Measurements from ENCODE around the gene ARL14EPL. TPM values are rescaled to one million over a fixed set of nuclear protein-coding genes. Genes with fewer than 3 reads are reported as not detected.
"Not testable (repeated sequence)": the region's sequence is repeated elsewhere in the genome, so short reads cannot be mapped to it uniquely, and the experiment has no call there.

ARL14EPL gene
- total RNA-seq, 1 donor from 2014 or later, result 0.13 TPM

- no peak for DNase-seq (ENCODE audit: low read depth, low spot score)
Measured at GRCh38 chr5:116046261-116046660, 14.0 kb downstream of the ARL14EPL start.

- no peak for DNase-seq (ENCODE audit: low read depth, low spot score)
Measured at GRCh38 chr5:116046823-116047222, 14.6 kb downstream of the ARL14EPL start.

DNA sequence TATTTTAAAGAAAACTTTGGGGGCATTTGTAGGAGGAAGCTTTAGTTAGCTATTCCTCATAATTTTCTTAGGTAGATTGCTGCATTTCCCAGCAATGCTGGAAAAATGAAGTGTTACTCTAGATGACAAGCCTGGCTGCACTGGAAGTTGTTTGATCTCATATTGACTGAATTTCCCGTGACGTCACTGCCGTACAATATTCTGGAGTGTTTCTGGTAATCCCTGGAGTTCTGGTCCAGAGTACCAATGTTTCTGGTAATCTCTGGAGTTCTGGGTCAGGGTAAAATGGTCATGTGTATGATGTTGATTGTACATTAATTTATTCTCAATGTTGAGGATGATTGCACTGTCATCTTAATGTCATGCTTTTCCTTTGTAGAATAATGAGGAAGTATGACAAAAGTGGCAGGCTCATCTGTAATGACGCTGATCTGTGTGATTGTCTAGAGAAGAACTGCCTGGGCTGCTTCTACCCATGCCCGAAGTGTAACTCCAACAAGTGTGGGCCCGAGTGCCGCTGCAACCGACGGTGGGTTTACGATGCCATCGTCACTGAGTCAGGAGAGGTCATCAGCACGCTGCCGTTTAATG is 26.2 kb downstream of the ARL14EPL start:
- no peak for DNase-seq (ENCODE audit: low read depth, low spot score)

DNA sequence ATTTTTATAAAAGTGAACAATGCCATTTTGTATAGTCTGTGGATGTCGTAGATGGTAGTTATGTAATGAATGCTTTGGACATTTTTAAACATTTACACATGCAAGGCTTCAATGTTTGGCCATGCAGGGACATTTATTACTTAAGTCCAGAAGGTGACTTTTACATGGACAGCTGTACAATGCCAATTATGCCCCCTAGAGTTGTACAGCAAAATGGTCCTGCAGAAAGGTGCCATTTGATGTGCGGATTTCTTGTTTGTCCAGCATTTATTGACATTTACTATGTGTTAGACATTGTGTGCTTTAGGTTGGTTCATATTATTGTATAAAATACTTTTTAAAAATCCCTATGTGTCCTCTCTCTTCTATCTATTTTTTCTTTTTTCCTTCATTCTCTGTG is 30.1 kb downstream of the ARL14EPL start:
- no peak for DNase-seq (ENCODE audit: low read depth, low spot score)

- no peak for DNase-seq (ENCODE audit: low read depth, low spot score)
Measured at GRCh38 chr5:116063950-116064349, 31.7 kb downstream of the ARL14EPL start.

GRCh38 chr5:116068028-116068632 is 35.9 kb downstream of the ARL14EPL start:
- DNase-seq (ENCODE audit: low read depth, low spot score), result peak; percentile 20

- DNase-seq (ENCODE audit: low read depth, low spot score), result no peak
Measured at GRCh38 chr5:116071211-116071610, 38.9 kb downstream of the ARL14EPL start.

DNA sequence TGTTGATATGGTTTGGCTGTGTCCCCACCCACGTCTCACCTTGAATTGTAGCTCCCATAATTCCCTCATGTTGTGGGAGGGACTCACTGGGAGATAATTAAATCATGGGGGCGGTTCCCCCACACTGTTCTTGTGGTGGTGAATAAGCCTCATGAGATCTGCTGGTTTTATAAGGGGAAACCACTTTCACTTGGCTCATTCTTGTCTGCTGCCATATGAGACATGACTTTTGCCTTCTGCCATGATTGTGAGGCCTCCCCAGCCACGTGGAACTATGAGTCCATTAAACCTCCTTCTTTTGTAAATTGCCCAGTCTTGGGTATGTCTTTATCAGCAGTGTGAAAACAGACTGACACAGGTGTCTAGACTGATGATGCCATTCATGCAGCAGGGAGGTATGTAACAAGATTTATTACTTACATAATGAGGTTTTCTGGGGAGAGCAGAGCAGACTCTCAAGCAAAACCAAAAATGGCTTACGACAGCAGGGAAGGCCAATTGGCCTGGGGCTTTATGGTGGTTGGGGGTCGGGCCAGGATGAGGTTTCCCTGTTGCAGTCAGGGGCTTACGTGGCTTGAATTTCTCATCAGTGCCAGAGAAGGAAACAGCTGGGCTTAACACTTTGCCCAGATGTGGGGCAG is 43.0 kb downstream of the ARL14EPL start:
- no peak for DNase-seq (ENCODE audit: low read depth, low spot score)

GRCh38 chr5:116076496-116076895 is 44.2 kb downstream of the ARL14EPL start:
- no peak for DNase-seq (ENCODE audit: low read depth, low spot score)

DNA sequence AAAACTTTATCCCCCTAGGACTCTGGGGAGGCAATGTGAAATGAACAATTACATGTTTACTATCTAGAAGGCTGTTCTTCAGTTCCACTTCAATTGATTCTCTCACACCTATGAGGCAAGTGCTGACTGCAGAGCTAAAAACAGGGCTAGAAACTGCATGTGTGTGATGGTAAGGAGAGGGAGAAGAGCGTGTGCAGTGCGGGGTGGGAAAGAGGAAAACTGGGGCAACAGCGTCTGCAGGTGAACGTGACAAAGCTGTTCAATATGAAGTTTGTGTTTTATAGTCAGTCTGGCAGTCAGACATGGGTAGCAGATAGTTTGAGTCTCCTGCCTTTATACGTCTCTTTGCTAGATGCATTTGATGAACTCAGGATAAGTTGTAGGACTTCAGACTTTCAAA is 45.9 kb downstream of the ARL14EPL start:
- DNase-seq (ENCODE audit: low read depth, low spot score), result no peak

DNA sequence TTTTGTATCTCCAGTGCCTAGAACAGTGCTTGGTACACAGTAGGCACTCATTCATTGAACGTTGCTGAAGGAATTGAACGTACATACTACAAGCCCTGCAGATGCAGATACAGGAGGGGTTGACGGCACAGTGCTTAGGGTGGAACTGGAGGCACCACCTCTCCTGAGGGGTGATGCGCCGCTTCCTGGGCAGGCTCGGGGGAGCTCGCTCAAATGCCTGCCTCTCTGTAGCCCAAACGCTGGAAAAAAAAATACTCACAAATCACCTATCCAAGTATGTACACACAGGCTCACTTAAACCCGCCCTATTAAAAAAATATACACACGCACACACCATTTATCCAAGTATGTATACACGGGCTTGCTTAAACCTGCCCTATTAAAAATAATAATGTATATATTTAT is 52.0 kb downstream of the ARL14EPL start:
- no peak for DNase-seq (ENCODE audit: low read depth, low spot score)

DNA sequence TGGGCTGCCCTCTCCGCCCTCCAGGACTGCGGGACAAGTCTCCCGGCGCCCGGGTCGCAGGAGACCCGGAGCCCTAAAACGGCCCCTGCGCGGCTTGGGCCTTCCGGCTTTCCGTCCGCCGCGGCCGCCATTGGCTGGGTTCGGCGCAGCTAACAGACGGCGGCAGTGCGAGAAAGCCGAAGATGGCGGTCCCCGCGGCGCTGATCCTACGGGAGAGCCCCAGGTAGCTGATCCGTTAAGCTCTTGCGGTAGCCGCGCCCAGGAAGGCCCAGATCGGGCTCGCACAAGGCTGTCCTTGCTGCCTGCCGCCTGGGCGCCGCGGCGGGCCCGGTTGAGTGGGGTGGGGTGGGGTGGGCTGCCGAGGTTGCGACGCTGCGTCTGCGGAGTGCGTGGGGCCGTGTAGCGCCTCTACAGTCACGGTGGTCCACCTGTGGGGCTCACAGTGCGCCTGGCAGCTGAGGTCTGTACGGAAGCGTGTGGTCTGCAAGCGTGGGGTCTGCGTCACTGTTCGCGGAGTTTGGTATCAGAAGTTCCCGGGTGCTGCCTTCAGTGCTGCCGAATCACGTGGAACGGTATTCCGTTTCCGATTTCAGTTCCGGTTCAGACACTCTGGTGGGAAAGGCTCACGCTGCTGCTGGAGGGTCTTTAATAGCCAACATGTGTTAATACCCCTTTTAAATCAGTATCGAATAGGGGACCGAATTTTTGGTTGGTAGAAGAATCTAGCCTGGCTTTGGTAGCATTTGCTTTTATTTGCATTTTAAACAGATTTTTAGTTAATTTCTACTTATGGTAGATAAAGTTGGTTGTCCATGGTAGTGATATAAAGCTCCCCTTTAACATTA is 52.8 kb downstream of the ARL14EPL start, which contains the start of gene COMMD10:
TSS of gene COMMD10 (plus strand) at position 155 of the 845 bp plus-strand sequence.
- peak; percentile 19 for DNase-seq (ENCODE audit: low read depth, low spot score)

- DNase-seq (ENCODE audit: low read depth, low spot score), result not testable (repeated sequence)
Measured at GRCh38 chr5:116086309-116086708, 54.0 kb downstream of the ARL14EPL start.

DNA sequence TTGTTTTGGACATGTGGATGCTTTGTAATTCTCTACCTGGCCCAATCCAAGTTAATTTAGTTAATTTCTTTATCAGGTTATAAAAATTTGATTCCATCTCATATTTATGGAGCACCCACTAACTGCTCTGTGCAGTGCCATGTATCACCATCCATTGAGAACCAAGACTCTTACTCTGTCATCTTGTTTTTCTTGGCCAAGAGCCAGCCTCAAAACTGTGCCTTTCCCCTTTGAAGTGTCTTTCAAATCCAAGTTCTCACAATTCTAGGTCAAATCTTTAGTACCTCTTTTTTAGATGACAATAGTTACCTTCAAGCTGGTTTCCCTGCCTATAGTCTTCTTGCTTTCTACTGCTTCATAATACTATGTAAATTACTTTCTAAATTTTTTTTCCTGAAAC is 55.8 kb downstream of the ARL14EPL start:
- DNase-seq (ENCODE audit: low read depth, low spot score), result no peak

GRCh38 chr5:116090302-116090701 is 58.0 kb downstream of the ARL14EPL start:
- no peak for DNase-seq (ENCODE audit: low read depth, low spot score)

GRCh38 chr5:116091416-116091815 is 59.1 kb downstream of the ARL14EPL start:
- DNase-seq (ENCODE audit: low read depth, low spot score), result no peak

- no peak for DNase-seq (ENCODE audit: low read depth, low spot score)
Measured at GRCh38 chr5:116097301-116097700, 65.0 kb downstream of the ARL14EPL start.

- no peak for DNase-seq (ENCODE audit: low read depth, low spot score)
Measured at GRCh38 chr5:116098998-116099397, 66.7 kb downstream of the ARL14EPL start.

- DNase-seq (ENCODE audit: low read depth, low spot score), result not testable (repeated sequence)
Measured at GRCh38 chr5:116104941-116105340, 72.7 kb downstream of the ARL14EPL start.
